Endothelial cell of umbilical vein (primary cell): Measurements from ENCODE around the gene LRRC61. TPM values are rescaled to one million over a fixed set of nuclear protein-coding genes. Genes with fewer than 3 reads are reported as not detected.

Experiments used
- BruUV-seq: library from RNA; stranded (reverse); fragments of 400-500 nt; replicated peaks from 2 replicates; lab custom pipeline; 2021; lab: Mats Ljungman, UMichigan
- CTCF ChIA-PET: fragments of 300-600, 350-600 bp; sonication (Branson Sonifier 250); formaldehyde crosslinking; loops from one replicate; lab custom pipeline; 2021; ENCODE audit warnings: antibody characterized with exemption, inconsistent platforms; lab: Charles Lee
- POLR2A ChIA-PET: fragments of 300-600, 350-600 bp; sonication (Branson Sonifier 250); formaldehyde crosslinking; loops from one replicate; lab custom pipeline; 2021; ENCODE audit warnings: antibody characterized with exemption, inconsistent platforms; lab: Charles Lee
- DNase-seq: peaks from one replicate; pipeline ENCODE4 v3.0.0-alpha.2; 2011; ENCODE audit warnings: low read depth, low spot score
- FAIRE-seq: peaks from 2 replicates; lab custom pipeline; 2011; peaks lifted over from hg19 to GRCh38; lab: Jason Lieb, UNC
- H2AFZ ChIP-seq: 2 replicates; pipeline ENCODE4 v1.6.0; 2012; ENCODE audit warnings: low read depth, low read length, control low read depth, inconsistent platforms
- H3K27ac ChIP-seq: 2 replicates; pipeline ENCODE4 v1.5.1; 2011; ENCODE audit warnings: low read depth, mild to moderate bottlenecking, control low read depth, low read length, moderate library complexity; ENCODE audit not compliant: insufficient read depth
- H3K27me3 ChIP-seq, 2 experiments: 2 replicates each; pipeline versions ENCODE4 v1.6.0 to v1.6.1; 2011; ENCODE audit warnings: low read length in 2 of 2, mixed read lengths in 1 of 2; ENCODE audit not compliant: control insufficient read depth in 2 of 2, insufficient read depth in 2 of 2
- H3K36me3 ChIP-seq, 2 experiments: 2 replicates in 1 of 2; 3 replicates in 1 of 2; pipeline ENCODE4 v1.5.1; 2011; ENCODE audit warnings: low read length in 2 of 2, mild to moderate bottlenecking in 1 of 2, moderate library complexity in 1 of 2; ENCODE audit not compliant: control insufficient read depth in 2 of 2, insufficient read depth in 2 of 2; ENCODE audit errors: extremely low read depth in 1 of 2
- H3K4me1 ChIP-seq: 3 replicates; pipeline ENCODE4 v1.5.1; 2011; ENCODE audit warnings: mild to moderate bottlenecking, low read length; ENCODE audit not compliant: control insufficient read depth, insufficient read depth; ENCODE audit errors: extremely low read depth
- H3K4me2 ChIP-seq: 2 replicates; pipeline ENCODE4 v1.6.1; 2011; ENCODE audit warnings: low read length, control low read depth, mixed read lengths; ENCODE audit not compliant: insufficient read depth
- H3K4me3 ChIP-seq, 3 experiments: fragments of 200-600 bp in 1 of 3; sonication (generic), shearing (Covaris generic) in 1 of 3; replicated peaks in 1 of 3; 2 replicates each; pipeline ENCODE4 v1.5.1; 2011 to 2016; ENCODE audit warnings: control low read depth in 3 of 3, low read length in 3 of 3, mild to moderate bottlenecking in 2 of 3, inconsistent platforms in 1 of 3, low read depth in 1 of 3, moderate library complexity in 1 of 3; ENCODE audit not compliant: insufficient read depth in 1 of 3
- H3K79me2 ChIP-seq: 2 replicates; pipeline ENCODE4 v1.6.0; 2012; ENCODE audit warnings: low read length, inconsistent platforms; ENCODE audit not compliant: control insufficient read depth, insufficient read depth
- H3K9ac ChIP-seq: replicated peaks from 2 replicates; pipeline ENCODE3; 2011; ENCODE audit warnings: low read length, control low read depth; ENCODE audit not compliant: insufficient read depth; ENCODE audit errors: extremely low read depth
- H3K9me1 ChIP-seq: replicated peaks from 3 replicates; pipeline ENCODE4 v1.6.0; 2011; ENCODE audit warnings: mild to moderate bottlenecking, low read length; ENCODE audit not compliant: control insufficient read depth, insufficient read depth; ENCODE audit errors: extremely low read depth
- H3K9me3 ChIP-seq: replicated peaks from 2 replicates; pipeline ENCODE4 v1.5.1; 2012; ENCODE audit warnings: low read length, inconsistent platforms; ENCODE audit not compliant: control insufficient read depth, insufficient read depth
- H4K20me1 ChIP-seq: replicated peaks from 2 replicates; pipeline ENCODE3; 2011; ENCODE audit warnings: mild to moderate bottlenecking, low read length; ENCODE audit not compliant: control insufficient read depth, insufficient read depth; ENCODE audit errors: extremely low read depth
- EZH2 ChIP-seq: IDR thresholded peaks from 2 replicates; pipeline ENCODE4 v1.6.1; 2012; ENCODE audit warnings: borderline replicate concordance, low read depth, mild to moderate bottlenecking, moderate library complexity, low read length, inconsistent platforms; ENCODE audit not compliant: severe bottlenecking
- FOS ChIP-seq: IDR thresholded peaks from 2 replicates; pipeline ENCODE4 v1.6.1; 2011; ENCODE audit warnings: mild to moderate bottlenecking, low read length, moderate library complexity, borderline replicate concordance; ENCODE audit not compliant: insufficient read depth
- GATA2 ChIP-seq: IDR thresholded peaks from 2 replicates; pipeline ENCODE4 v1.7.0; 2011; ENCODE audit warnings: low read depth, mild to moderate bottlenecking, moderate library complexity, mixed read lengths, low read length; ENCODE audit not compliant: insufficient read length, insufficient read depth
- JUN ChIP-seq: IDR thresholded peaks from 2 replicates; pipeline ENCODE4 v1.6.1; 2011; ENCODE audit warnings: borderline replicate concordance, low read depth; ENCODE audit not compliant: insufficient read length, insufficient read depth
- MYC ChIP-seq: IDR thresholded peaks from one replicate; pipeline ENCODE4 v1.6.1; 2011; ENCODE audit warnings: mild to moderate bottlenecking, low read depth, low read length
- POLR2A ChIP-seq: IDR thresholded peaks from 2 replicates; pipeline ENCODE4 v1.6.1; 2012; ENCODE audit warnings: low read depth, mild to moderate bottlenecking, control low read depth, low read length
- POLR2AphosphoS5 ChIP-seq: IDR thresholded peaks from 2 replicates; pipeline ENCODE4 v1.6.1; 2012; ENCODE audit warnings: low read depth, mild to moderate bottlenecking, control low read depth, low read length, moderate library complexity; ENCODE audit not compliant: insufficient read depth
- dilution Hi-C: fragments of 300-500 bp; cut with MboI; formaldehyde crosslinking; loops from one replicate; pipeline ENCODE4 v1.15.0; 2019; ENCODE audit warnings: low sequenced_read_pairs; ENCODE audit not compliant: extremely low pct_ligation_motif_present
- intact Hi-C: fragments of 100-400 bp; cut with micrococcal nuclease; formaldehyde crosslinking; loops from one replicate; pipeline ENCODE4 v1.10.0; 2022
- polyA plus RNA-seq, 4 experiments: library from polyadenylated mRNA; depleted of rRNA in 3 of 4; stranded (reverse) in 3 of 4; unstranded in 1 of 4; fragments of >200 nt; gene quantifications; 2 replicates each; pipeline versions ENCODE4 v1.2.1 to v1.2.3, GENCODE V29; 2011 to 2012; ENCODE audit warnings: missing spikeins in 1 of 4
- total RNA-seq: library from RNA; stranded (reverse); gene quantifications from 2 replicates; pipeline ENCODE4 v1.2.3, GENCODE V29; 2021
- TF ChIP-seq, protein P1 (sequence below), 2 donors: IDR thresholded peaks; 1 replicate in 1 of 2; 2 replicates in 1 of 2; pipeline ENCODE4 v1.5.1; 2011; ENCODE audit warnings: low read length in 2 of 2, mild to moderate bottlenecking in 2 of 2, moderate library complexity in 2 of 2, control low read depth in 1 of 2, inconsistent platforms in 1 of 2, low read depth in 1 of 2; ENCODE audit not compliant: insufficient read depth in 1 of 2; ENCODE audit errors: extremely low read depth in 1 of 2
- TF ChIP-seq, protein P2 (sequence below): IDR thresholded peaks from 2 replicates; pipeline ENCODE4 v1.6.1; 2011; ENCODE audit not compliant: insufficient read depth, insufficient read length

Gene LRRC61
- total and polyA plus RNA-seq, 2 donors (not counting 3 experiments of a cell fraction or from before 2014, with no cell fraction given) = 0.72 TPM; not detected in 1

- no peak for DNase-seq
- Histone ChIP-seq H3K9me3 (no peaks in the 10 kb centered on the region), H3K4me2 (no peak overlapping the region), H2AFZ (no peak overlapping the region), H3K27me3 (no peaks in the 10 kb centered on the region), H3K79me2 (no peaks in the 10 kb centered on the region), H3K9ac (no peak overlapping the region), H4K20me1 (no peaks in the 10 kb centered on the region), H3K27ac (no peak overlapping the region), H3K4me1 (peaks cover 3% of the 10 kb centered on the region), H3K36me3 (no peaks in the 10 kb centered on the region), H3K4me3 (no peak overlapping the region), H3K9me1 (no peaks in the 10 kb centered on the region)
- no peak for TF ChIP-seq FOS
- no peak for TF ChIP-seq EZH2
- TF ChIP-seq POLR2AphosphoS5 = no peak
- TF ChIP-seq, protein P1, sequence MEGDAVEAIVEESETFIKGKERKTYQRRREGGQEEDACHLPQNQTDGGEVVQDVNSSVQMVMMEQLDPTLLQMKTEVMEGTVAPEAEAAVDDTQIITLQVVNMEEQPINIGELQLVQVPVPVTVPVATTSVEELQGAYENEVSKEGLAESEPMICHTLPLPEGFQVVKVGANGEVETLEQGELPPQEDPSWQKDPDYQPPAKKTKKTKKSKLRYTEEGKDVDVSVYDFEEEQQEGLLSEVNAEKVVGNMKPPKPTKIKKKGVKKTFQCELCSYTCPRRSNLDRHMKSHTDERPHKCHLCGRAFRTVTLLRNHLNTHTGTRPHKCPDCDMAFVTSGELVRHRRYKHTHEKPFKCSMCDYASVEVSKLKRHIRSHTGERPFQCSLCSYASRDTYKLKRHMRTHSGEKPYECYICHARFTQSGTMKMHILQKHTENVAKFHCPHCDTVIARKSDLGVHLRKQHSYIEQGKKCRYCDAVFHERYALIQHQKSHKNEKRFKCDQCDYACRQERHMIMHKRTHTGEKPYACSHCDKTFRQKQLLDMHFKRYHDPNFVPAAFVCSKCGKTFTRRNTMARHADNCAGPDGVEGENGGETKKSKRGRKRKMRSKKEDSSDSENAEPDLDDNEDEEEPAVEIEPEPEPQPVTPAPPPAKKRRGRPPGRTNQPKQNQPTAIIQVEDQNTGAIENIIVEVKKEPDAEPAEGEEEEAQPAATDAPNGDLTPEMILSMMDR (IDR thresholded peaks at IDR 0.05; ENCODE audit: extremely low read depth in 1 of 2, insufficient read depth in 1 of 2, low read depth in 1 of 2, low read length in 2 of 2) = no peak
- TF ChIP-seq GATA2 = no peak
- TF ChIP-seq POLR2A = no peak
- TF ChIP-seq JUN = no peak
- no peak for TF ChIP-seq MYC
- TF ChIP-seq, protein P2, sequence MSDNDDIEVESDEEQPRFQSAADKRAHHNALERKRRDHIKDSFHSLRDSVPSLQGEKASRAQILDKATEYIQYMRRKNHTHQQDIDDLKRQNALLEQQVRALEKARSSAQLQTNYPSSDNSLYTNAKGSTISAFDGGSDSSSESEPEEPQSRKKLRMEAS = no peak
- intact Hi-C loops (no loop called here), dilution Hi-C loops (no loop called here)
- CTCF ChIA-PET = no interaction called here
- POLR2A ChIA-PET = interaction anchor here (0.6 kb wide), 1 partner anchor 9 kb away, joined by 11 read pairs; no protein-coding TSS in a partner anchor
- no TSS peak for BruUV-seq
- no peak for FAIRE-seq
These were observed 2.7 kb downstream of the LRRC61 start for GRCh38 chr7:150325901-150326300.
